ENCODE data around the gene DLL4.

The DLL4 gene

GRCh38 chr15:40925863-40926658 is 3.1 kb upstream of the DLL4 start:
- DNase-seq (ENCODE audit: extremely low spot score, insufficient read length, low read depth): no peak
- no peak for FAIRE-seq

DNA sequence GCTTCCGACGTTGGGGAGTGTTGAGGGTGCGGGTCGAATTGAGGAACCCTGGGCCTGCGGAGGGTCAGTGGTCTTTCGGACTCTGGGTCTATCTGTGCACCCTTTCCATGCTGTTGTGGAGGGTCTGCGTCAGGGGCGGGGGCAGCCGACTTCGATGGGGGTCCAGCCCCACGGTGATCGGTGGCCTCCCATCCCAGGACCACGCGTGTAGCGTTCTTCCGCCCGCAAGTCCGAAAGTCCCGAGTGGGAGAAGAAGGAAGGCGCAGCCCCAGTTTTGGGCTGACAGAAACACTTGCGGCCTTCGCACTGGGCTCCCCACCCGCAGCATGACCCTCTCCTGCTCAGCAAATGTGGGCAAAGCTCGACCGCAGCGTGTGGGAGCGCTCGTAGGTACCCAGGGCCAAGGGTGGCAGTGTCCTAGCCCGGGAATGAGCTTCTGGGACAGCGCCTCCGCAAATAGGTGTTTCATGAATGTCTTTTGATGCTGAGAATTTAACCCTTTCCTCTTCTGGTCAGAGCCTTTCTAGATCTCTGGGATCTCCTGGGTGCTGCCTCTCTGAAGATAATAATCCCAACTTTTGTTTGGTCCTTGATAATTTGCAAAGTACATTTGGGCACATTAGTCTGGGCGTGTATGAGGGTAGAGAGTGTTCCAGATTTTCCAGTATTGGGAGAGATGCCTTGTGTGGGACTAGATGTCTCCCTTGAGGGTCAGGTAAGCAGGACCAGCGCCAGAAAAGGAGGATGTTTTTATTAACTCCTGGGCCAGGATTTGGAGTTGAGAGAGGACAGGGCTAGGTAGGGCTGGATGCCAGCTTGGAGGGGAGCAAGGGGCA is 2.3 kb upstream of the DLL4 start:
- no peak for DNase-seq (ENCODE audit: extremely low spot score, insufficient read length, low read depth)
- FAIRE-seq: no peak

GRCh38 chr15:40927495-40927872 is 1.7 kb upstream of the DLL4 start:
- FAIRE-seq (no peak), DNase-seq (ENCODE audit: extremely low spot score, insufficient read length, low read depth) (no peak)

DNA sequence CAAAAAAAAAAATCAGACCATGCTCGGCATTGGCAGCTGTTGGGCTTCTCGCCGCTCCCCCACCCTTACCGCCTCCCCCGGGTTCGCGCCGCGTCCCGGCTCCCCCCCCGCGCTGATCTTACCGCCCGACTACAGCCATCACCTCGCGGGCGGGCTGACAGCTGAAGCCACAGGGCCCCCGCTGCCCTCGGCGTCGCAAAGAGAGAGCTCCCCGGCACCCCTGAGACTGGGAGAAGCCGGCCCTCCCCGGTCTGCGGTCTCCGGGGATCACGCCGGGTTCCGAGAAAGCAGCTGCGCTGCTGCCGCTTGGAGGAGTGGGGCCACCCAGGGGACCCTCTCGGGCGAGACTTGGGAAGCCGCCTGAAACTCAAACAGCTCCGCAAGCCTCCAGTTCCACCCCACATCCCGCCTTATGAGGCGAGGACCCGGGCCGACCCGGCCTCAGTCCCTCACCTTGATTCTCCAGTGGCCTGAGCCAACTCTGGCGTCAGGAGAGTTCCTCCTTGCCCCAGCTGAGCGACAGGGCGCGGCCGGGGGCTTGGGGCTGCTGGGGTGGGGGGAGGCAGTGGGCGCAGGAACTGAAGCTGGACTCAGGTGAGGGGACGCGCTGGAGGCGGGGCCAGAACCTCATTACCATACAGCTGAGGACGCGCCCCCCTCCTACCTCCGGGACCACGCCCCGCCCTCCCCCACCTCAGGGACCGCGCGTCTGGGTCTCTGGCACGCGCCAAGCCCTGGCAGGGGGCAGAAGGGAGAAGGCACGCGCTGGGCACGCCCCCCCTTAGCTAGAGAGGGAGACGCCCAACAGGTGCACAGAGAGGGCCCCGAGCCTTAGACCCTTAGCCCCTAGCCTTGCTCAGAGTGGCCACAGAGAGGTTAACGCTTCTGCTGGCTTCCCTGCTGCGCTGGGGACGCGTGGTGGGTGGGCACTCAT is 1.0 kb upstream of the DLL4 start:
- DNase-seq (ENCODE audit: extremely low spot score, insufficient read length, low read depth): no peak

DNA sequence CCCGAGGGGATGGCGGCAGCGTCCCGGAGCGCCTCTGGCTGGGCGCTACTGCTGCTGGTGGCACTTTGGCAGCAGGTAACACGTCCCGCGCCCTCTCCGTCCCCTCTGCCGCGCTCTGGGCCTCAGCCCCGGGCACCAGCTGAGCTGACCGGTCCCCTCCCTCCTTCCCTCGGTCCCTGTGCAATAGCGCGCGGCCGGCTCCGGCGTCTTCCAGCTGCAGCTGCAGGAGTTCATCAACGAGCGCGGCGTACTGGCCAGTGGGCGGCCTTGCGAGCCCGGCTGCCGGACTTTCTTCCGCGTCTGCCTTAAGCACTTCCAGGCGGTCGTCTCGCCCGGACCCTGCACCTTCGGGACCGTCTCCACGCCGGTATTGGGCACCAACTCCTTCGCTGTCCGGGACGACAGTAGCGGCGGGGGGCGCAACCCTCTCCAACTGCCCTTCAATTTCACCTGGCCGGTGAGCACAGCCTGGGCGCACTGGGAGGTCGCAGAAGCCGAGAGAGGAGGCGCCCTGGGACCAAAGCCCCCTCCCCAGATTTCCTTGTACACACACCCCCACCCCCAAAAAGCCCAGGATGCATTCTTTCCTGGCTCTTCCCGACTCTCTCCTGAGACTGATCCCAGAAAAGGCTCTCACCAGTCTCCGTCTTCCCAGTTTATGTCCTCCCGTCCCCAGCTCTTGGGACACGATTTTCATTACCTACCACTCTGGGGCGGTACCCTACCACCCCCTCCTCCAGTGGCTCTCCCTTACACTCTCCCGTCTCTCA is 705 bp downstream of the DLL4 start:
- DNase-seq (ENCODE audit: extremely low spot score, insufficient read length, low read depth): no peak
- FAIRE-seq: no peak

More for the DNA sequence above, 1.0 kb upstream of the DLL4 start:
- FAIRE-seq: no peak

- FAIRE-seq: peak; percentile 56
- no peak for DNase-seq (ENCODE audit: extremely low spot score, insufficient read length, low read depth)
Observed at GRCh38 chr15:40930430-40931299, 1.5 kb downstream of the DLL4 start.

DNA sequence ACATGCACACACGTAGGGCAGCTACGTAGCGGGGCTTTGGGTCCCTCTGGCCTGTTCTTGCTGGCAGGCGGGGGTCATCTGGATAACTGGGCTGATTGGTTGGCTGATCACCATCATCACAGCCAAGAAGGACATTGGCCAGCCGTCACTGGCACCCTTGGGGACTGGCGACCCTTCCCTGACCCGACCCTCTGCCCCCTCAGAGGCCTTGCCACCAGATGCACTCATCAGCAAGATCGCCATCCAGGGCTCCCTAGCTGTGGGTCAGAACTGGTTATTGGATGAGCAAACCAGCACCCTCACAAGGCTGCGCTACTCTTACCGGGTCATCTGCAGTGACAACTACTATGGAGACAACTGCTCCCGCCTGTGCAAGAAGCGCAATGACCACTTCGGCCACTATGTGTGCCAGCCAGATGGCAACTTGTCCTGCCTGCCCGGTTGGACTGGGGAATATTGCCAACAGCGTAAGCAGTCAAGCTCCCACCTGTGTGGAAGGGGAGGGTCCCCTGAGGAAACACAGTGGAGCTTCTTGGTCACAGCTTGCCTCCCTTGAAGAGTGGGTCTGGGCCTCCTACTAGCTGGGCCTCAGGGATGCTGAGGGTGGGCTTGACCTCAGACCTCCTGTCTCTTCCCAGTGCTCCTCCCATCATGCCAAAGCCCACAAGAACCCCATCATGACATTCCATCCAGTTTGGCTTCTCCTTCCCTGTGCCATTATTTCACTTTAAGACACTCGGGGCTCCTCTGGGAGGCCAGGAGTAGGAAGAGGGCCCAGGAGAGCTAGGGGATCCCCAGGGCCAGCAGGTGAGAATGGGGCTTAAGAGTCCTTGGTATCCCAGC is 2.4 kb downstream of the DLL4 start:
- DNase-seq (ENCODE audit: extremely low spot score, insufficient read length, low read depth): no peak
- FAIRE-seq: no peak

- DNase-seq (ENCODE audit: extremely low spot score, insufficient read length, low read depth): no peak
- peak; percentile 53 for FAIRE-seq
Observed at GRCh38 chr15:40932156-40932555, 3.0 kb downstream of the DLL4 start.

- FAIRE-seq: peak; percentile 62
- DNase-seq (ENCODE audit: extremely low spot score, insufficient read length, low read depth): no peak
Observed at GRCh38 chr15:40932649-40933516, 3.7 kb downstream of the DLL4 start.

GRCh38 chr15:40933517-40933902 is 4.4 kb downstream of the DLL4 start:
- FAIRE-seq (no peak), DNase-seq (ENCODE audit: extremely low spot score, insufficient read length, low read depth) (no peak)

GRCh38 chr15:40934457-40934856 is 5.3 kb downstream of the DLL4 start:
- no peak for DNase-seq (ENCODE audit: extremely low spot score, insufficient read length, low read depth)
- no peak for FAIRE-seq

DNA sequence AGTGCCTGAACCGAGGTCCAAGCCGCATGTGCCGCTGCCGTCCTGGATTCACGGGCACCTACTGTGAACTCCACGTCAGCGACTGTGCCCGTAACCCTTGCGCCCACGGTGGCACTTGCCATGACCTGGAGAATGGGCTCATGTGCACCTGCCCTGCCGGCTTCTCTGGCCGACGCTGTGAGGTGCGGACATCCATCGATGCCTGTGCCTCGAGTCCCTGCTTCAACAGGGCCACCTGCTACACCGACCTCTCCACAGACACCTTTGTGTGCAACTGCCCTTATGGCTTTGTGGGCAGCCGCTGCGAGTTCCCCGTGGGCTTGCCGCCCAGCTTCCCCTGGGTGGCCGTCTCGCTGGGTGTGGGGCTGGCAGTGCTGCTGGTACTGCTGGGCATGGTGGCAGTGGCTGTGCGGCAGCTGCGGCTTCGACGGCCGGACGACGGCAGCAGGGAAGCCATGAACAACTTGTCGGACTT is 7.1 kb downstream of the DLL4 start:
- DNase-seq (ENCODE audit: extremely low spot score, insufficient read length, low read depth): no peak
- FAIRE-seq: no peak

DNA sequence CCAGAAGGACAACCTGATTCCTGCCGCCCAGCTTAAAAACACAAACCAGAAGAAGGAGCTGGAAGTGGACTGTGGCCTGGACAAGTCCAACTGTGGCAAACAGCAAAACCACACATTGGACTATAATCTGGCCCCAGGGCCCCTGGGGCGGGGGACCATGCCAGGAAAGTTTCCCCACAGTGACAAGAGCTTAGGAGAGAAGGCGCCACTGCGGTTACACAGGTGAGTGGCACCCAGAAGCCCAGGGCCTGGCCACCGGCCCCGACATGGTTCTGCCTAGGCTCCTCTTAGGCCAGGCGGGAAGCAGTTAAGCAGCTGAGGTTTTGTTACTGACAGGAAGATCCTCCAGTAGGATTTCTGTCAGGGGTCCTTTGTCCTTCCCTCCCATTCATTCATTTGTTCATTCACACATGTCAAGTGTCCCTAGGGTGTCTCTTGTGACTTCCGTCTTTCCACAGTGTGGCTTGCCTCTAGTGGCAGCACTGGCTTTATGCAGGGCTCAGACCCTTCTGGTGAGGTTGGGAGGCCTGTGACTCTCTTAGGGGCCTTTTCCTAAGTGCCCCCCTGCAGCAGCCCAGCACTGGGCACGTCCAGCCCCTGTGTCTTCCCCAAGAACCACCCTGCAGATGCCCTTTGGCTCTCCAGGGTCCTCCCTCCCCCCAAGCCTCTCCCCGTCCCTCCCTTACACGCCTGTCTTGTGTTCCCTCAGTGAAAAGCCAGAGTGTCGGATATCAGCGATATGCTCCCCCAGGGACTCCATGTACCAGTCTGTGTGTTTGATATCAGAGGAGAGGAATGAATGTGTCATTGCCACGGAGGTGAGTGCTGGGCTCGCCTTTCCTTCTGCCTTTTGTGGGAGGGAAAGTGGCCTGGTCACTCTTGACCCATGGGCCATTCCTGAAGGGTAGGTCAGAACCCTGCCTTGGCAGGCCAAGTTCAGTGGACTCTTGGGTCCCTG is 7.8 kb downstream of the DLL4 start:
- DNase-seq (ENCODE audit: extremely low spot score, insufficient read length, low read depth): no peak
- peak; percentile 5 for FAIRE-seq

GRCh38 chr15:40937762-40938535 is 8.8 kb downstream of the DLL4 start:
- FAIRE-seq (no peak), DNase-seq (ENCODE audit: extremely low spot score, insufficient read length, low read depth) (no peak)

- DNase-seq (ENCODE audit: extremely low spot score, insufficient read length, low read depth) (no peak), FAIRE-seq (no peak)
Observed at GRCh38 chr15:40938536-40938870, 9.4 kb downstream of the DLL4 start.
